Retinal pigment epithelial cell (primary cell): ENCODE data around the gene ACHE.
"Not testable (repeated sequence)": the region's sequence is repeated elsewhere in the genome, so short reads cannot be mapped to it uniquely, and the experiment has no call there.

Source experiments
- DNase-seq: peaks from one replicate; pipeline ENCODE4 v3.0.0-alpha.2; 2010; ENCODE audit warnings: low read depth
- H3K4me3 ChIP-seq: 2 replicates; pipeline ENCODE4 v1.5.1; 2011; ENCODE audit warnings: mild to moderate bottlenecking, low read length, control low read depth, moderate library complexity
- TF ChIP-seq, protein P1 (sequence below): conservative IDR thresholded peaks from 2 replicates; pipeline ENCODE4 v1.5.1; 2011; ENCODE audit warnings: low read depth, low read length, control low read depth, inconsistent platforms

ACHE gene

DNA sequence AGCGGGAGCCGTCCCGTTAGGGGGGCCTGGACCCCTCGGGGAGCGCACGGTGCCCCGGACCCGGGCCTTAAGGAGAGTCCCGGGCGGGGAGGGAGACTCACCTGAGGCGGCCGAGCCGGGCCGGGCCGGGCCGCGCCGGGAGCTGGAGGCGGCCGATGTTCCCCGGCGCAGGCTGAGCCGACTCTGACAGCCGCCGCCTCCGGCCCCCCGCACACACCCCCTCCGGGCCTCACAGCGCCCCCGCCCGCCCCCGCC, at the start of gene ACHE:
Gene ACHE, minus strand, starts transcription at position 188 of the 255 bp plus-strand sequence. CDS start 1,656 bp downstream, outside the sequence.
- TF ChIP-seq, protein P1, sequence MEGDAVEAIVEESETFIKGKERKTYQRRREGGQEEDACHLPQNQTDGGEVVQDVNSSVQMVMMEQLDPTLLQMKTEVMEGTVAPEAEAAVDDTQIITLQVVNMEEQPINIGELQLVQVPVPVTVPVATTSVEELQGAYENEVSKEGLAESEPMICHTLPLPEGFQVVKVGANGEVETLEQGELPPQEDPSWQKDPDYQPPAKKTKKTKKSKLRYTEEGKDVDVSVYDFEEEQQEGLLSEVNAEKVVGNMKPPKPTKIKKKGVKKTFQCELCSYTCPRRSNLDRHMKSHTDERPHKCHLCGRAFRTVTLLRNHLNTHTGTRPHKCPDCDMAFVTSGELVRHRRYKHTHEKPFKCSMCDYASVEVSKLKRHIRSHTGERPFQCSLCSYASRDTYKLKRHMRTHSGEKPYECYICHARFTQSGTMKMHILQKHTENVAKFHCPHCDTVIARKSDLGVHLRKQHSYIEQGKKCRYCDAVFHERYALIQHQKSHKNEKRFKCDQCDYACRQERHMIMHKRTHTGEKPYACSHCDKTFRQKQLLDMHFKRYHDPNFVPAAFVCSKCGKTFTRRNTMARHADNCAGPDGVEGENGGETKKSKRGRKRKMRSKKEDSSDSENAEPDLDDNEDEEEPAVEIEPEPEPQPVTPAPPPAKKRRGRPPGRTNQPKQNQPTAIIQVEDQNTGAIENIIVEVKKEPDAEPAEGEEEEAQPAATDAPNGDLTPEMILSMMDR, result no peak
- H3K4me3 ChIP-seq, result peak within 1 kb of the TSS; percentile 40
- DNase-seq, result no peak

DNA sequence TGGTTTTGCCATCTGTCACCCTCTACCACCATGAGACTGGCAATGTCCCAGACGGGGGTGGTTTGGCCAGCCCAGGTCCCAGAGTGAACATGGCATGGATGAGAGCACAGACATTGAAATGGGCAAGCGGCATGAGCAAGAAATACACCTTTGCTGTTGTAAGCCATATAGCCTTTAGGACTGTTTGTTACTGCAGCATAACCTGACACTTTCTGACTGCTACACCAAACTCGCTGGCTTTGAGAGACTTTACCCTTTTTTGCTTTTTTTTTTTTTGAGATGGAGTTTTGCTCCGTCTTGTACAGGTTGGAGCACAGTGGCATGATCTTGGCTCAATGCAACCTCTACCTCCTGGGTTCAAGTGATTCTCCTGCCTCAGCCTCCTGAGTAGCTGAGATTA, 48.5 kb upstream of the ACHE start:
- no peak overlapping the region for H3K4me3 ChIP-seq
- DNase-seq, result no peak
- TF ChIP-seq, protein P1, result no peak

DNA sequence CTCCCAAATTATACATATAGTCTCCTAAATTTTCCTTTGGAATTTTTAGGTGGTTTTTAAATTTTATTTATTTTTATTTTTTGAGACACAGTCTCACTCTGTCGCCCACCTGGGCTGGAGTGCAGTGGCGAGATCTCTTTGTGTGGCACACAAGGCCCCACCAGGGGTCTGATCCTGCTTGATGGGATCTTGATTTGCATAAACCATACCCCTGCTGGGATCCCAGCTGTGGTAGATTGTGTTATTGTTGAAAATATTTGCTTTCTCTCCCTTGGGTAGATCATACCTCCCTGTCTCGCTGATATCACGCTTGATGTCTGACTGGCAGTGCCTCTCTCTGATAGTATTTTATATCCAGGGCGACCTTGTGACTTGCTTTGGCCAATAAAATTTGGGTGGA, 48.0 kb upstream of the ACHE start:
- DNase-seq, result no peak
- TF ChIP-seq, protein P1, result no peak
- H3K4me3 ChIP-seq, result no peak overlapping the region

DNA sequence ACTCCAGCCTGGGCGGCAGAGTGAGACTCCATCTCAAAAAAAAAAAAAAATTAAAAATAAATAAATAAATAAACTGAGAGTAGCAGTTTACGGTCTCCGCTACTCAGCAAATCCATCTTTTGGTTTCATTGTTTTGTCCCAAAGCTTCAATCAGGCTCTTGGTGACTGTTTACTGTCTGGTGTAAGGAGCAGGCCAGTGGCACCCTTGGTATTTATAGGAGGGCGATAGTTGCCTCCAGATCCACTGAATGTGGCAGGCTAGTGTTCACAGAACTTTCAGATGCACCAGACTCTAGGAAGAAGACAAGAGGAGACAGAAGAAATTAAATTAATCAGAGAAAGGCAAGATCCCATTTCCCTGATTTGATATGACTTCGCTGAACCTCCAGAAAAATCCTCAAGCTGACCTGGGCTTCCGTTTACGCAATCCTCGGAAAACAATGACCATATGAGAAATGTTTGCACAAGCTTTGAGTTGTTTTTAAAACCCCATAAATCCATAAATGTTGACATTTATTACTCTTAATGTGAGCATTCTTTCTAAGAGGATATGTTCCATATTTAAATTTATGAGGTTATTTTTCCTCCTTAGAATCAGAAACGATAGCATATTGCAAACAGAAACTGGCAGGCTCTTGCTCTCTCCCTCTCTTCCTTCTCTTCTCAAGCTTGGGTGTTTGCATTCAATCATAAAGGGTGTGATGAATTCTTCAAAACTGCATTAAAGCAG, 46.5 kb upstream of the ACHE start:
- TF ChIP-seq, protein P1, result no peak
- H3K4me3 ChIP-seq, result no peak overlapping the region
- DNase-seq, result no peak

DNA sequence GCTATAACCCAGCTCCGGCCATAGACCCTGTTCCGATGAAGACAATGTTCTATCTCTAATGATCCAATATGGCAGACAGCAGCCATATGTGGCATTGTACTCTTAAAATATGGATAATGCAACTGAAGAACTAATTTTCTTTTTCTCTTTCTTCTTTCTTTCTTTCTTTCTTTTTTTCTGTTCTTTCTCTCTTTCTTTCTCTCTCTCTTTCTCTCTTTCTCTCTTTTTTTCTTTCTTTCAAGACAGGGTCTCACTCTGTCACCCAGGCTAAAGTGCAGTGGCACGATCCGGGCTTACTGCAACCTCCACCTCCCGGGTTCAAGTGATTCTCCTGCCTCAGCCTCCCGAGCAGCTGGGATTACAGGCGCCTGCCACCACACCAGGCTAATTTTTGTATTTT, 40.5 kb upstream of the ACHE start:
- H3K4me3 ChIP-seq, DNase-seq: not testable (repeated sequence)

DNA sequence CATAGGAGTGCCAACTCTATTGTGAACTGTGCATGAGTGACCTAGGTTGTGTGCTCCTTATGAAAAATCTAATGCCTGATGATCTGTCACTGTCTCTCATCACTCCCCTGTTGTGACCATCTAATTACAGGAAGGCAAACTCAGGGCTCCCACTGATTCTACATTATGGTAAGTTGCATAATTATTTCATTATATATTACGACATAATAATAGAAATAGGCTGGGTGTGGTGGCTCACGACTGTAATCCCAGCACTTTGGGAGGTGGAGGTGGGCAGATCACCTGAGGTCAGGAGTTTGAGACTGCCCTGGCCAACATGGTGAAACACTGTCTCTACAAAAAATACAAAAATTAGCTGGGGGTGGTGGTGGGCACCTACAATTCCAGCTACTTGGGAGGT, 39.7 kb upstream of the ACHE start:
- not testable (repeated sequence) for H3K4me3 ChIP-seq, DNase-seq

DNA sequence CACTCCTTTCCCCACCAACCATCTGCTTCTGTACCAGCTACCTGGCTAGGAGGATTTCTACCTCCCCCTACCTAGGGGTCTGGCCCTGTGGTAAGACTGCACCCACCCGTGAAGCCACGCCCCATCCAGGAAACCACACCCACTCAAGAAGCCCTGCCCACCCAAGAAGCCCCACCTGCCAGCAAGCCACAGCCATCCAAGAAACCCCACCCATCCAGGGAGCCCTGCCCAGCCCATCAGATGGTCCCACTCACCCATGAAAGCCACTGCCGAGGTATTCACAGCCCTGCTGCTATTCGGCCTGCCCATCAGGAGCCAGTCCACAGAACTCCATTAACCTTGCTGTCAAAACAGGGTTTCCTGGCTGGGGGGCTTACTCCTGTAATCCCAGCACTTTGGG, 38.0 kb upstream of the ACHE start:
- no peak overlapping the region for H3K4me3 ChIP-seq
- DNase-seq, result no peak
- TF ChIP-seq, protein P1, result no peak

DNA sequence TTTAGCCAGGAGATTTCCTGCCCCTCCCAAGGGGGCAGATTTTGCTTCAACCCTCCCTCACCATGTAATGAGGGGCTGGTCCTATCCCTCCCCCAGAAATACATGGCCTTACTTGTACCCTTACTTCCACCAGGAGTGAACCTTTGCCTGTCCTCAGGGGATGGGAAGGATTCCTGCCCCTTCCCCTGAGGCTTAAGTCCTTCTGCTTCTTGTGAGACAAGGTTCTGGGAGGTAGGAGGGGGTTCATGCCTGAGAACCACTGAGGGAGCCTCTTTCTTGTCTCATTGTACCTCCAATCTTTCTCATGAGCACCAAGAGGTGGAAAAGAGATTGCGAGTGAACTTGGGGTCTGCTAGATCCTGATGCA, 34.1 kb upstream of the ACHE start:
- no peak overlapping the region for H3K4me3 ChIP-seq
- TF ChIP-seq, protein P1, result no peak
- no peak for DNase-seq

DNA sequence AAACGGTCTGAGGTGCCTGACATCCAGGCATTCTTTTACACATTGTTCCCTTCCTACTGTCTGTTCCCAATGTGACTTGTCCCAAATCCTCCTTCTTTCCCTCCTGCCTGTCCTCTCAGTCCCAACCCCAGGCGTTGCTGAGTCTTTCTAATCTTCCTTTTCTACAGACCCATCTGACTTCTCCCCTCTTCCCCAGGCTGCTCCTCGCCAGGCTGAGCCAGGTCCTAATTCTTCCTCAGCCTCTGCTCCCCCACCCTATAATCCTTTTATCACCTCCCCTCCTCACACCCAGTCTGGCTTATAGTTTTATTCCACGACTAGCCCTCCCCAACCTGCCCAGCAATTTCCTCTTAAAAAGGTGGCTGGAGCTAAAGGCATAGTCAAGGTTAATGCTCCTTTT, 27.9 kb upstream of the ACHE start:
- H3K4me3 ChIP-seq, result not testable (repeated sequence)

More for the DNA sequence above, 27.9 kb upstream of the ACHE start:
- not testable (repeated sequence) for DNase-seq
